ENCODE results near the gene ANO9.
"Not testable (repeated sequence)": the region's sequence is repeated elsewhere in the genome, so short reads cannot be mapped to it uniquely, and the experiment has no call there.

Gene ANO9

DNA sequence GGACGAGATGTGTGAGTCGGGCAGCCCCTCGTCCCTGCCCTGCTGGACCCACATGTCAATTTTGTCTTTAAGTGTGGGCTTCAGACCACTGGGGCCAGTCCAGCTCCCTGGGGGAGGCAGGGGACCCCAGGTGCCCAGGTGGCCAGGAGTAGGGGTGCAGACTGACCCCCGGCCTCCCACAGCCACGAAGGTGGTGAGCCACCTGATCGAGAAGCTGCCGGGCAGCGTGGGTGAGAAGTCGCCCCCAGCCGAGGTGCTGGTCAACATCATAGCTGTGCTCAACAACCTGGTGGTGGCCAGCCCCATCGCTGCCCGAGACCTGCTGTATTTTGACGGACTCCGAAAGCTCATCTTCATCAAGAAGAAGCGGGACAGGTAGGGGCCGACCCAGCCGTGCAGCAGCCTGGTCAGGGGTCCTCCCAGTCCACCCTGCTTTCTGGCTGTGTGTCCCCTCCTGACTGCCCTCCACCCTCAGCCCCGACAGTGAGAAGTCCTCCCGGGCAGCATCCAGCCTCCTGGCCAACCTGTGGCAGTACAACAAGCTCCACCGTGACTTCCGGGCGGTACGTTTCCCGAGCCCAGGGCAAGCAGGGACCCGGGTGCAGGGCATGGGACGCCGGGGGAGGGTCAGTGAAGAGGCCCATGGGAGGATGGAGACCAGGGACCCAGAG is 37.9 kb downstream of the ANO9 start:
- no peak for DNase-seq (ENCODE audit: low read depth in 2 of 2)

DNA sequence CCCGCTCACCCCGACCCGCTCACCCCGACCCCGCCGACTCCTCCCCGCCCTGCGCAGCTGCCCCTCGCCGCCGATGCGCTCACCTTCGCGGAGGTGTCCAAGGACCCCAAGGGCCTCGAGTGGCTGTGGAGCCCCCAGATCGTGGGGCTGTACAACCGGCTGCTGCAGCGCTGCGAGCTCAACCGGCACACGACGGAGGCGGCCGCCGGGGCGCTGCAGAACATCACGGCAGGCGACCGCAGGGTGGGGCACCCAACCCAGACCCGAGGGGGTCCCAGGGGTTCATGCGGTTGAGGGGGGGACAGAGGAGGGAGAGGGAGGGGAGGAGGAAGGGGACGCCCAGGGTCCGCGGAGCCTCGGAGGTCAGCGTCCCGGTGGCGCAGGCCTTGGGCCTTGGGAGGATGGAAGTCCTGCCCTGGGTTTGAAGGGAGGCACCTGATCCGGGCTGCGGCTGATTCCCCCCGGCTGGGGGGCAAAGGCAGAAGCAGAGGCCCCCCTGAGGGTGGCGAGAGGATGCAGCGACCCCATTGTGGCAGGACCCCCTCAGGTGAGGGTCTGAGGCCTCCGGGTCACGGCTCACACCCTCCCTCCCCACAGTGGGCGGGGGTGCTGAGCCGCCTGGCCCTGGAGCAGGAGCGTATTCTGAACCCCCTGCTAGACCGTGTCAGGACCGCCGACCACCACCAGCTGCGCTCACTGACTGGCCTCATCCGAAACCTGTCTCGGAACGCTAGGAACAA is 38.6 kb downstream of the ANO9 start:
- DNase-seq (ENCODE audit: low read depth in 2 of 2) = no peak

DNA sequence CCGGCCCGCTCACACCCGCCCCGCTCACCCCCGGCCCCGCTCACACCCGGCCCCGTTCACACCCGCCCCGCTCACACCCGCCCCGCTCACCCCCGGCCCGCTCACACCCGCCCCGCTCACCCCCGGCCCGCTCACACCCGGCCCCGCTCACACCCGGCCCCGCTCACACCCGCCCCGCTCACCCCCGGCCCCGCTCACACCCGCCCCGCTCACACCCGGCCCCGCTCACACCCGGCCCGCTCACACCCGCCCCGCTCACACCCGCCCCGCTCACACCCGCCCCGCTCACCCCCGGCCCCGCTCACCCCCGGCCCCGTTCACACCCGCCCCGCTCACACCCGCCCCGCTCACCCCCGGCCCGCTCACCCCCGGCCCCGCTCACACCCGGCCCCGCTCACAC is 40.6 kb downstream of the ANO9 start:
- not testable (repeated sequence) for DNase-seq (ENCODE audit: low read depth in 2 of 2)

DNA sequence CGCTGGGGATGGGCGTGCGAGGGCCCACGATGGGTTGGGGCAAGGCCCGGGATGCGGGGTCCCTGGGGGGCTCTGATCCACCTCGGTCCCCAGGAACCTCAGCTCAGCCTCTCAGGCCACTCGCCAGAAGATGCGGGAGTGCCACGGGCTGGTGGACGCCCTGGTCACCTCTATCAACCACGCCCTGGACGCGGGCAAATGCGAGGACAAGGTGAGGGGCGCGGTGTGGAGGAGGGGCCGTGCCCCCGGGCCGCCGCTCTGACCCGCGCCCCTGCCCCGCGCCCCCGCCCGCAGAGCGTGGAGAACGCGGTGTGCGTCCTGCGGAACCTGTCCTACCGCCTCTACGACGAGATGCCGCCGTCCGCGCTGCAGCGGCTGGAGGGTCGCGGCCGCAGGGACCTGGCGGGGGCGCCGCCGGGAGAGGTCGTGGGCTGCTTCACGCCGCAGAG is 41.5 kb downstream of the ANO9 start:
- no peak for DNase-seq (ENCODE audit: low read depth in 2 of 2)

DNA sequence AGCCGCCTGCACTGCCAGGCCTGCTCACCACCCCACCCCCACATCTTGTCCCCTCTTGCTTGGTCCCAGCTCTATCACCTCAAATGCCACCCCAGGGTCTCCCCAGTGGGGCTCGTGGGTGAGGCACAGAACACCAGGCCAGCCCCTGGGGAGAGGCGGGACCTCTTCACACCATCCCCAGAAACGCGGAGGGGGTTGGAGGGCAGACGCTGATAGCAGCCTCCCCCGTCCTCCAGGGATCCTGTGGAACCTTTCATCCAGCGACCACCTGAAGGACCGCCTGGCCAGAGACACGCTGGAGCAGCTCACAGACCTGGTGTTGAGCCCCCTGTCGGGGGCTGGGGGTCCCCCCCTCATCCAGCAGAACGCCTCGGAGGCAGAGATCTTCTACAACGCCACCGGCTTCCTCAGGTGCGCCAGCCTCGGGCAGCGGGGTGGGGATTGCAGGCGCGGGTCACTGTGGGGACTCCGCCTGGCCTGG is 42.0 kb downstream of the ANO9 start:
- no peak for DNase-seq (ENCODE audit: low read depth in 2 of 2)

DNA sequence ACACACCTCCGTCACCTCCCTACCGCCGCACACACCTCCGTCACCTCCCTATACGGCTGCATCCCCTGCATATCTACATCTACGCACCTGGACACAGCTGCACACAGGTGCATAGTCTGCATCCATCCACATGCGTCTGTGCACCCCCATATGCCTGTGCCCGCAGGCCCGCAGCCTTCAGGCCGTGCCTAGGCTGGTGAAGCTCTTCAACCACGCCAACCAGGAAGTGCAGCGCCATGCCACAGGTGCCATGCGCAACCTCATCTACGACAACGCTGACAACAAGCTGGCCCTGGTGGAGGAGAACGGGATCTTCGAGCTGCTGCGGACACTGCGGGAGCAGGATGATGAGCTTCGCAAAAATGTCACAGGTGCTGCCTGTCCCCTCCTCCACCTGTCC is 43.0 kb downstream of the ANO9 start:
- DNase-seq (ENCODE audit: low read depth in 2 of 2) = no peak

DNA sequence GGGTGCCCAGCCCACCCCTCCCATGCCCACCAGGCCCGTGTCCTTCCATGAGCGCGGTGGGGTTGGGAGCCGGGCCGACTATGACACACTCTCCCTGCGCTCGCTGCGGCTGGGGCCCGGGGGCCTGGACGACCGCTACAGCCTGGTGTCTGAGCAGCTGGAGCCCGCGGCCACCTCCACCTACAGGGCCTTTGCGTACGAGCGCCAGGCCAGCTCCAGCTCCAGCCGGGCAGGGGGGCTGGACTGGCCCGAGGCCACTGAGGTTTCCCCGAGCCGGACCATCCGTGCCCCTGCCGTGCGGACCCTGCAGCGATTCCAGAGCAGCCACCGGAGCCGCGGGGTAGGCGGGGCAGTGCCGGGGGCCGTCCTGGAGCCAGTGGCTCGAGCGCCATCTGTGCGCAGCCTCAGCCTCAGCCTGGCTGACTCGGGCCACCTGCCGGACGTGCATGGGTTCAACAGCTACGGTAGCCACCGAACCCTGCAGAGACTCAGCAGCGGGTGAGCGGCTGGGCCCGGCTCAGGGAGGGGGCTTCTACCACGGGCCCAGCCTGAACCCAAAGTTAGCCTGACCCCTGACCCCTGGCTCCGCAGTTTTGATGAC is 44.8 kb downstream of the ANO9 start:
- DNase-seq (ENCODE audit: low read depth in 2 of 2) = no peak

DNA sequence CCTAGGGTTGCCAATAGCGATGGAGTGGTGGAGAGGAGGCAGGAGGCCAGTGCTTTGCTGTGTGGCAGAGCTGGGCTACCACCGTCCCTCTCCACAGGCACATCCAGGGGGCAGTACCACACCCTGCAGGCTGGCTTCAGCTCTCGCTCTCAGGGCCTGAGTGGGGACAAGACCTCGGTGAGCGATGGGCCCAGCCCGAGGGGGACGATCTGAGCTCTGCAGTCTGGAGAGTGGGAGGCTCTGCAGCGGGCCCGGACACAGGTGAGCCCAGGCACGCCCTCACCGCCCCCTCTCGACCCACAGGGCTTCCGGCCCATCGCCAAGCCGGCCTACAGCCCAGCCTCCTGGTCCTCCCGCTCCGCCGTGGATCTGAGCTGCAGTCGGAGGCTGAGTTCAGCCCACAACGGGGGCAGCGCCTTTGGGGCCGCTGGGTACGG is 45.3 kb downstream of the ANO9 start:
- DNase-seq (ENCODE audit: low read depth in 2 of 2) = no peak

DNA sequence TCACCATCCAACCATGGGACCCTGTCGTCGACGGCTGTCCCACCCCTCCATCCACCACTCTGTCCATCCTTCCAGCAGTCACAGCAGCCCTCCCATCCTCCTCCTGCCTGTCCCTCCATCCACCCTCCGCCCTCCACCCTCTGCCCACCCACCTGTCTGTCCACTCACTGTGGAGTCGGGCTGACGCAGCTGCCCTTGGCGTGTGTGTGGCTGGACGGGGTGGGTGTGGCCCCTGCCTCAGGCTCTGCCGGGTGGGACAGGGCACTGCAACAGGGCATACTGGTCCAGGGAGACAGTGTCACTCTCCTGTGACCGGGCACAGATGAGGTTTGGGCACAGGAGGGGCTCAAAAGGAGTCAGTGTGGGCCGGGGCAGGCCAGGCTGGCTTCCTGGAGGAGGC is 45.9 kb downstream of the ANO9 start:
- no peak for DNase-seq (ENCODE audit: low read depth in 2 of 2)

DNA sequence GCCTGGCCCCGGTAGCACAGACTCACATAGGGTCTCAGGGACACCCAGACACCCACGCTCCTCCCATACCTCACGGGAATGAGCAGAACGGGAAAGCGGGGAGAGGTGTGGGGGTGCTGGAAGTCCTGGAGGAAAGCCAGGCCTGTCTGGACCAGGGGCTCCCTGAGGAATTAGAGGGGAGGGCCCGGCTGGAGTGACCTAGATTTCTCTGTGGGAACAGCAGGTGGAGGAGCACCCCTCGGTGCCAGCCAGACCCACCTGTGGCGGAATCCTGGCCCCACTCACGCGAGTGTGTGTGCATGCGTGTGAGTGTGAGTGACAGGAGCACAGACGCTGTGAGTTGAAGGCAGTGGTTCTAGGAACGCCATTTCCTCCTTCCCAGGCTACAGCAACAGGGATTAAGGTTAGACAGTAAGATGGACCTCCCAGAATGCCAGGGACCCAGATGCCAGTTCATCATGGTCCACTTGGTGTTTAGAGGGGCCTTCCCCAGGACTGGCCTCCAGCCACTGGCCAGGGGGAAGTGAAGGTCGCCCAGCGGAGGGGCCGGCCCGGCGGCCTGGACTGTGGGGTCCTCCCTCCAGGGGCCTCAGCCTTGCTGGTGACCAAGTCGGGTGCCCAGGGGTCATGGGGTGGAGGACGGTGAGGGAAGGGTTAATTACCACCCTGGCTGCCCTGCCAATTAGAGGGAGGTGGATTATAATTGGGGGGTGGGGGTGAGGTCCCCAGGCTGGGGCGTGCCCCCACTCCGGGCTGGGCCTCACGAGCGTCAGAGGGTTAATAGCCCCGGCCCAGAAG is 46.8 kb downstream of the ANO9 start:
- DNase-seq (ENCODE audit: low read depth in 2 of 2) = no peak

DNA sequence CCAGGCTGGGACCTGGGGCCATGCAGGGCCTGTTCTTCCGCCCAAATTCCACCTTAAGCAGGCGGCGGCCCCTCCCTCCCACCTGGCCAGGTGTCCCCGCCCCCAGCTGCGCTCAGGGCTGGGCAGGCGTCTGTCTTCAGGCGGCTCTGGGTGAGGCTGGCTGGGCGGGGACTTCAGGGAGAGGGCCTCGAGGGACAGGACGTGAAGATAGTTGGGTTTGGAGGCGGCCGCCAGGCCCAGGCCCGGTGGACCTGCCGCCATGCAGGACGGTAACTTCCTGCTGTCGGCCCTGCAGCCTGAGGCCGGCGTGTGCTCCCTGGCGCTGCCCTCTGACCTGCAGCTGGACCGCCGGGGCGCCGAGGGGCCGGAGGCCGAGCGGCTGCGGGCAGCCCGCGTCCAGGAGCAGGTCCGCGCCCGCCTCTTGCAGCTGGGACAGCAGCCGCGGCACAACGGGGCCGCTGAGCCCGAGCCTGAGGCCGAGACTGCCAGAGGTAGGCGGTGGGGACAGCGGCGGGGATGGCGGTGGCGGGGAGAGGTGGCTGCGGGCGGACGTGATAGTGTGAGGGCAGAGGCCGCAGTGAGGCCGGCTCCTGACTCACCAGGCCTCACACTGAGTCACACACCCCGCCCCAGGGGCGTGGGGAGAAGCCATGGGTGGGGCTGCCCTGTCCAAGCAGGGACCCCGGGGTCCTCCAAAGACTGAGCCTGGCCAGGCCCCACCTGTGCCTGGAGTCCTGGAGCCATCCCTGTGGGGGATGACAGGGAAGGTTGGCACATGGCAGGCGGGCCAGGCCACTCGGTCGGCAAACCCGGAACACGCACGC is 47.6 kb downstream of the ANO9 start, which contains the start of gene PKP3:
TSS of gene PKP3 (plus strand) at position 176 of the 824 bp plus-strand sequence. CDS start at position 260, 84 bp downstream.
- no peak for DNase-seq (ENCODE audit: low read depth in 2 of 2)

DNA sequence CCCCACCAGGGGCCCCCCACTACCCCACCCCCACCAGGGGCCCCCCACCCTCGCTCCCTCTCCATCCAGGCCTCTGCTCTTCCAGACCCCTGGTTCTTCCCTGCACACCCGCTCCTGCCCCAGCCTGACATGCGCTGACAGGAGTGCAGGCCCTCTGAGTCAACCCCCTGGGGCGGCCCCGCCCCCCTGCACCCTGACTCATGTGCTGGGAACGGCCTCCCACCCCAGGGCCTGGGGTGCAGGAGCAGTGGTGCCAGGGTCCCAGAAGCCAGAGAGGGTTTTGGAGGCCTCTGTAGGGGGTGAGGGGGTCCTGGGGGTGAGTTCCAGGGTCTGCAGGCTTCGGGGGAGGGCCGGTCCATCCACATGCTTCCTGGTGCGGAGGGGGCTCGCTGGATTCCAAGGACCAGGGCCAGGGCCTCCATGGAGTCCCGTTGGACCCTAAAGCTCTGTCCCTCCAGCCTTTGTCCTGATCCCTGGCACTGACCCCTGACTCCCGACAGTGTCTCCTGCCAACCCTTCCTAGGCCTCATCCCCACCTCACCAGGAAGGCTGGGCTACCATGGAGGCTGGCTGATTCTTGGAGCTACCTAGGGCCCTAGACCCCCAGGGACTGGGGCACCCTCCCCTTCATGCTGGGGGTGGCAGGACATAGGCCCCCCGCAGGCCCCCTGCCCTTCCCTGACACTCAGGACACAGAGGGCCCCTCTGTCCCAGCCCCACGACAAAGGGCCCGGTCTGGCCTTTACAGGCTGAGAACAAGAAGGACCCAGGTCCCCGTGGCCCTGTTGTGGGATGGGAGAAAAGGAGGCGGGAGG is 48.4 kb downstream of the ANO9 start:
- no peak for DNase-seq (ENCODE audit: low read depth in 2 of 2)

DNA sequence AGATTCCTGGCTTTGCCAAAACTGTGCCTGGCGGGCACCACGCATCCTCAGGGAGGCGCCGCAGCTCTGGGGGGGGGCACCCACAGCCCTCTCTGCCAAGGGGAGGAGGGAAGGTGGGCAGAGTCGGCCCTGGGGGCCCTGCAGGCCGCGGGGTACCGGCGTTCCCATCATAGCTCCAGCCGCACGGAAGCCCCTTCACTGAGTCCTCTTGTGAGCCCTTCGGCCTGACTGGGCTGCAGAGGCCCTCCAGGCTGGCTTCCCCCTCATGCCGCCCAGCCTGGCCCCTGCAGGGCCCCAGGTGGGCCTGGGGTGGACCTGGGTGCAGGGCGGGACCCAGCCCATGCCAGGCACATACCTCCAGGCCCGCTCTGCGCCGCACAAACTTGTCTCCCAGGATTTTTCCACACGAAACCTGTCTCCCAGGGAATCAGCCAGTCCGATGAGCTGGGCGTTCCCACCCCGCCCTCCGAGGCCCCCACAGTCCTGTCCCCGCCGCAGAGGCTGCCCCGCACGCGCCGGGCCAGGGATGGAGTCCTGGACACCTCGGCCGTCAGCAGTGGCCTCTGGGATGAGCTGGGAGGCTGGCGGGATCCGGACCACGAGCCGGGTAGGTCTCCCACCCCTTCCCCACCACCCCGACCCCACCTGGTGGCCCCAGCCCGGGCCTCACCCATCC is 49.6 kb downstream of the ANO9 start:
- no peak for DNase-seq (ENCODE audit: low read depth in 2 of 2)

DNA sequence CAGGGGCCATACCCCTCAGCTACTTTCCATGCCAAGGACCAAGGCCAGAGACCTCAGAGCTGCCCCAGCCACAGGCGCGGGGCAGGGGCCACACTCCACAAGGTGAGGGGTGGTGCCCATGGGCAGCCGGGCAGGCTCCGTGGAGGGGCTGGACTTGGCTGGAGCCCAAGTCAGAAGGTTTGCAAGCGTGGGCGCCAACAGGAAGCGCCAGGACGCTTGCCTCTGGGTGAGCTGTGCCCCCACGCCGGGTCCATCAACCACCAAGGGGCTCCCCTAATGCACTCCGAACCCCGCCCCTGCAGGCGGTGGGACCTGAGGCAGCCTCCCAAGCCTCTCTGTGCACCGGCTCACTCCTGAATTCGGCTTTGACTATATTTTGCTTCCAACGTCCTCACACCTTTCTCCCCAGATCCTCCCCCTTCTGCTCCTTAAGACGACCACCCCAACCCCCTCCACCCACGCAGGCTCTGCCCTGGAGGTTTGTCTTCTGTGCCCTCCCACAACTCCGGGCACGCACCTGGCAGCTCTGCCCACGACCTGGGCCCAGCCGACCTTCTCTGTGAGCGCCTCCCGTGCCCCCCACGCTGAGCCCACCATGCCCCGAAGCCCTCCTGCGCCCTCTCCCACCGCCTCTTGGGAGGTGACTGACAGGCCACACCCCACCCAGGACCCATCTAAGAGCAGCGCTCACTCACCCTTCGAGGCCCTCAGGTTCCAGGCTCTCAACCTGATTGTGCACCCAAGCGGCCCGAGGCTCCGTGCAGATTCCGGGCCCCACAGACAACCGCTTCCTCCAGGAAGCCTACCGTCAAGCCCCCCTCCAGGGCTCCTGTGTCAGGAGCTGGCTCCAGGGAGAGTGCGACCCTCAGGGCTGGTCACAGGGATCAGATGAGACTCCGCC is 50.4 kb downstream of the ANO9 start:
- DNase-seq (ENCODE audit: low read depth in 2 of 2) = no peak

DNA sequence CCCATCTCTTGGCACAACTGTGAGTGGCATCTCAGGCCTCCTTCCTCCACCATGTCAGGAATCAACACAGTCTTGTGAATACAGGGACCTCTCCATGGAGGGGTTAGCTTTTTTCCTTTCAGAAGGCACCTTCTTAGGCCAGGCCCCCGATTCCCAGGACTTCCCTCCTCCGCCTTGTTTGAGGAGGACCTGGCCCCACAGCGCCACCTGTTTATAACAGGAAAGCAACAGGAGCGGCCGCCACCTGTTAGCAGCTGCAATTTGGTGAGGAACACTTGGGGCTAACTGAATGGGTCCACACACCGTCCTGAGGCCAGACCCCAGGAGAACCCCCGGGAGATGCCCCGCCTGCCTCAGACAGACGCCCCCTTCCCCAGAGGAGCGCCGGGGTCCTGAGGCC is 51.6 kb downstream of the ANO9 start:
- DNase-seq (ENCODE audit: low read depth in 2 of 2) = no peak

DNA sequence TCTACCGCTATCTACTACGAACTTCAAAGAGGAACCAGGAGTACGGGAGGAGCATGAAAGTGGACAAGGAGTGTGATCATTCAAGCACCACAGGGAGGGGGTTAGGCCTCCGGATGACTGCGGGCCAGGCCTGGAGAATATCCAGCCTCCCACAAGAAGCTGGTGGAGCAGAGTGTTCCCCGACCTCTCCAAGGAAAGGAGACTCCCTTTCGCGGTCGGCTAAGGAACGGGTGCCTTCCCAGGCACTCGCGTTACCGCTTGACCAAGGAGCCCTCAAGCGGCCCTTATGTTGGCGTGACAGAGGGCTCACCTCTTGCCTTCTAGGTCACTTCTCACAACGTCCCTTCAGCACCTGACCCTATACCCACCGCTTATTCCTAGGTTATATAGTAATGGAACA is 52.4 kb downstream of the ANO9 start:
- not testable (repeated sequence) for DNase-seq (ENCODE audit: low read depth in 2 of 2)

DNA sequence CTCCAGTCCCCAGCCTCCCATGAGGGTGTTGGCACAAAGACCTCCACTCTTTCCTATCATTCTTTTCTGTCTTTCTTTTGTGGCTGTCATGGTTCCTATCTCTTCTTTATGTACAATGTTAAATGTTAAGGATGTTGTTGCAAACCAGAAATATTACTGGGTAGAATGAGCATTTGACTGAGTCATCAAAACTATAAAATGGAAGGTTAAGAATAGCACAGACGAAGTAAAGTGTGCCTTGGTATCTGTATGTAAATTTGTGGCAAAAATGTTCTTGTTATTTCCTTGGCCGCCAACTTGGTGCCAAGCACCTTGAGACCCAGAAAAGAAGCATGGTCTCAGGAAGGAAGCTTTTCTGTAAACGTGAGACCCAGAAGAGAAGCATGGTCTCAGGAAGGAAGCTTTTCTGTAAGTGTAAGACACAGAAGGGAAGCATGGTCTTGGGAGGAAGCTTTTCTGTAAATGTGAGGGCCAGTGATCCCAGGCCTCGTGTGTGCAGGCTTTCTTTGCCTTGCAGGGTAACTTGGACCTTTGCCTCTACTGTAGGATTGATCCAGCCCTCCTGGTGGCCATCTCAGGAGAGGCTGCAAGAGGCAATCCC is 54.5 kb downstream of the ANO9 start:
- DNase-seq (ENCODE audit: low read depth in 2 of 2) = no peak

DNA sequence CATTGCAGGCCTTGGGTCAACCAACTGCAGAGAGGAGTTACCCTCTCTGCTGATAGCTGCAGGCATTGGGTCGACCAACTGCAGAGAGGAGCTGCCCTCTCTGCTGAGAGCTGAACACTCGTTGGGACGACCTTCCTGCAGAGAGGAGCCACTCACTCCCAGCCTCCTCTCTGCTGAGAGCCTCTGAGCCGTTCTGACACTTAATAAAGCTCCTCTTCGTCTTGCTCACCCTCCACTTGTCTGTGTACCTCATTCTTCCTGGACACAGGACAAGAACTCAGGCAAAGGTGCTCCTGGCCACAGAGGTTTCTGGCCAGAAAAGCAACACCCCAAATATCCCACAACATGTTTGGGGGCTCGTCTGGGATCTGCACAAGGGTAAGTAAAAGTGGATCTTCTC is 55.3 kb downstream of the ANO9 start:
- DNase-seq (ENCODE audit: low read depth in 2 of 2) = no peak
